DOHH2 (cell line): ENCODE data around the gene SIK1.
"Not testable (repeated sequence)": the region's sequence is repeated elsewhere in the genome, so short reads cannot be mapped to it uniquely, and the experiment has no call there.

ENCODE experiments used
- CTCF ChIP-seq: fragments of 200-600 bp; sonication (generic); IDR thresholded peaks from one replicate; pipeline ENCODE4 v1.5.1; 2014; ENCODE audit warnings: antibody characterized with exemption, mild to moderate bottlenecking, low read depth, low read length; ENCODE audit not compliant: poor library complexity, severe bottlenecking
- EZH2phosphoT487 ChIP-seq: fragments of 200-600 bp; sonication (generic); IDR thresholded peaks from 2 replicates; pipeline ENCODE4 v1.6.1; 2017; ENCODE audit warnings: borderline replicate concordance, mild to moderate bottlenecking, antibody characterized with exemption, low read length, moderate library complexity, mixed read lengths

- not testable (repeated sequence) for TF ChIP-seq CTCF, EZH2phosphoT487
These were observed 16.4 kb downstream of the SIK1 start for GRCh38 chr21:43410456-43411068.
